NCI-H2227 treated with DMSO at 0.1 percent for 48 hours (cell line): ENCODE measurements around the gene RNFT1.
"Not testable (repeated sequence)": the region's sequence is repeated elsewhere in the genome, so short reads cannot be mapped to it uniquely, and the experiment has no call there.

ENCODE experiments used
- DNase-seq: peaks from one replicate; lab custom pipeline; 2025; lab: John Stamatoyannopoulos, UW

The RNFT1 gene

GRCh38 chr17:59964482-59965328 lies at the start of gene RNFT1:
Gene RNFT1, minus strand, starts transcription at chr17:59964740. Its CDS starts 77 bp downstream, at chr17:59964663.
- peak; percentile 81 for DNase-seq

DNA sequence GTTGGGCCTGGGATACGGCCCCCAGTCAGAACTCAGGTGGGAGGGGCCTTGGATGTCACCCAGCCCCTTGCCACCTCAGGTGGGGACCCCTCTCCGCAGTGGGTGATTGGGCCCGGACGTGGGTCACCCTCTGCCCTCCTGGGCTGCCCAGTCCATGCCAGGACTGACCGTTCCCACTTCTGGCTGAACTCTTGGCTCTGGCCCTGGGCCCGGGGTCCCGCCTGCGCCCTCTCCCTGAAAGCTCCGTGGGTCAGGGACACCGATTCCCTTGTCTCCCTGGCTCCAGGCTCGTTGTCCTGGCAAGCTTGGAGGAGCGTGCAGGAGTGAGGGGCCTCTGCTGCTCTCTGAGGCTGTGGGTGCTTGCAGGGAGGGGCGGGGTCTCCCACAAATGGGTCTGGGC lies 44.8 kb upstream of the RNFT1 start:
- DNase-seq, result not testable (repeated sequence)

GRCh38 chr17:60008377-60008776 lies 43.8 kb upstream of the RNFT1 start:
- DNase-seq, result not testable (repeated sequence)

- DNase-seq, result no peak
These were observed 41.6 kb upstream of the RNFT1 start for GRCh38 chr17:60006160-60006559.

GRCh38 chr17:60004561-60004960 lies 40.0 kb upstream of the RNFT1 start:
- DNase-seq, result not testable (repeated sequence)

DNA sequence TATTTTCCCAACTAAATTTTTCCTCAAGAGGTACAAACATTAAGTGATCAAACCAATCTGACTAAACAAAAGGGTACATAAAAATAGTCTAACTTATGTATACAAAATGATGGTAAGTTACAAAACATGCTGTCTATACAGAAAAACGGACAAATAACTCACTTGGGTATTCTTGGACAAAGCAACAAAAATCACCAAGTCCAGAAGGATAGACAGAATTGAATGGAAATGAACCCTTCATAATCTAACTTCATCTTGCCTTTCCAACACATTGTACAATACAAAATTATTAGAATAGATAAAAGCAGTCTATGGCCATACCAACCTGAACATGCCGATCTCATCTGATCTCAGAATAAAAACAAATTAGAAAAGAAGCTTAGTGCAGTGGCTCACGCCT lies 37.9 kb upstream of the RNFT1 start:
- DNase-seq, result not testable (repeated sequence)

DNA sequence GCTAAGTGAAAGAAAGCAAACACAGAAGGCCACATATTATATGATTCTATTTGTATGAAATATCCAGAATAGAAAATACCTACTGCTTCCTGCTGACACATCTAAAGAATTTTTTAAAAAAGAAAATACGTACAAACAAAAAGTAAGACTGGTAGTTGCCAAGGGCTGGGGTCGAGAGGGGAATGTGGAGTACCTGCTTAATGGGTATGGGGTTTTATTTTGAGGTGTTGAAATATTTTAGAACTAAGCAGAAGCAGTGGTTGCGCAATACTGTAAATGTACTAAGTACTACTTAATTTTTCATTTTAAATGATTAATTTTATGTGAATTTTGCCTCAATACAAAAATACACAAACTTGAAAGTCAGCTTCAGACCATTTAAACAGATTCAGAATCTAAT lies 32.1 kb upstream of the RNFT1 start:
- DNase-seq, result not testable (repeated sequence)

GRCh38 chr17:59975166-59975565 lies 10.6 kb upstream of the RNFT1 start:
- not testable (repeated sequence) for DNase-seq

DNA sequence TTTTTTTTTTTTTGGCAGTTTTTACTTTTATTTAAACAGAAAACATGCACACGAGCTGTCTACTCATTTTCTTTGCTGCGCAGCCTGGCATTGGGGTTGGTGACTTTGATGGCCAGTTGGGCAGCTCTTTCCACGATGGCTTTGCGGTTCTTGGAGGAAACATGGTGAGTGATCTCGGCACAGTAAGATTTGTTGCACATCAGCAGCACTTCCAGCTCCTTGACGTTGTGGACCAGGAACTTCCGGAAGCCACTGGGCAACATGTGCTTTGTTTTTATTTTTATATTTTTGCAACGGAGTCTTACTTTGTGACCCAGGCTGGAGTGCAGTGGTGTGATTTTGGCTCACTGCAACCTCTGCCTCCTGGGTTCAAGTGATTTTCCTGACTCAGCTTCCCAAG lies 8.9 kb upstream of the RNFT1 start:
- DNase-seq, result not testable (repeated sequence)

- DNase-seq, result no peak
These were observed 8.2 kb upstream of the RNFT1 start for GRCh38 chr17:59972778-59973177.

- not testable (repeated sequence) for DNase-seq
These were observed 7.2 kb upstream of the RNFT1 start for GRCh38 chr17:59971771-59972170.

GRCh38 chr17:59963738-59964481 lies 630 bp downstream of the RNFT1 start:
- peak; percentile 70 for DNase-seq

DNA sequence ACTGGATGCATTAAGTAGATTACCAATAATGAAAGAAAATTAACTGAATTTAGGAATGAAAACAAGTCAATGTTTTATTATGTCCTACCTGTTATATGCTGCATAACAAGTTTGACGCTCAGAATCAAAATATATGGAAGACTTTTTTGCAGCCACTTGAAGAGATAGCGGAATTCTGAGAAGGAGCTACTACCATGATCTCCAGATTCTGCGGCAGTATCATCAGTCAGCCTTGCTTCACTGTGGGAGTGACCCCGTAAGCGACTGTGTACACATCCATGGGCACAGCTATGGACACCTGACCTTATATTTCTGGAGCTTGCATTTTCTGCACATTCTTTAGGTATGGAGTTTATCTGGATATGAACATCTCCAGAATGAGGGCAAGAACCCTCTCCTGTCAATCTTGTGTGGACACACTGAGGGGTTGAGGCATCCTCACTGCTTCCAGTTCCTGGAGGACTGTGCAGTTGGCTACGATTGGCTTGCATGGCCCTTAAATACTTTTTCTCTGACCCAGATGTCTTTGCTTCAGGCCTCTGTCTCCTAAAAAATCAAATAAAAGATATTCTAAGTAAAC lies 1.7 kb downstream of the RNFT1 start:
- no peak for DNase-seq

DNA sequence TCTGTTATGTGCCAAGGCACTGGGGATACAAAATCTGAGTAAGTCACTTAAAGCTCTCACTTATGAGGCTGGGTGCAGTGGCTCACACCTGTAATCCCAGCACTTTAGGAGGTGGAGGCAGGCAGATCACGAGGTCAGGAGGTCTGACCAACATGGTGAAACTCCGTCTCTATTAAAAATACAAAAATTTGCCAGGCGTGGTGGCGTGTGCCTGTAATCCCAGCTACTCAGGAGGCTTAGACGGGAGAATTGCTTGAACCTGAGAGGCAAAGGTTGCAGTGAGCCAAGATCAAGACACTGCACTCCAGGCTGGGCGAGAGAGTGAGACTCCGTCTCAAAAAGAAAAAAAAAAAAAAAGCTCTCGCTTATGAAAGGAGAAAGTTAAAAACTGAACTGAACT lies 5.0 kb downstream of the RNFT1 start:
- not testable (repeated sequence) for DNase-seq

DNA sequence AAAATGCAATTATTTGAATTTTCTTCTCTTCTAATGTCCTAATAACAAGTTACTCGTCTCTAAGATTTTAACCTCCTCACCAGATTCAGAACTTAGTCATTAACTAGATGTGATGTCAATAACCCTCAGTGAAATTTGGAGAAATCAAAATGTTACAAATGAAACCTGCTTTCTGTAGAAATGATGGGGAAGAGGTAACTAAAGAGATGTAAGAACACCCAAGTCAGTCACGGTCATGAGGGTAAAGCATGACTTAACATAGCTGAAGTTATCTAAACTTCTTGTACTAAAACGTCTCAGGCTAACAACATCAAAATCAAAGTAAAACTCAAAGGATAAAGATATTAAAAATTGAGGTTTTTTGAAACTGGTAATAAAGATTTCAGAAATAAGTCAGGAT lies 9.7 kb downstream of the RNFT1 start:
- no peak for DNase-seq

DNA sequence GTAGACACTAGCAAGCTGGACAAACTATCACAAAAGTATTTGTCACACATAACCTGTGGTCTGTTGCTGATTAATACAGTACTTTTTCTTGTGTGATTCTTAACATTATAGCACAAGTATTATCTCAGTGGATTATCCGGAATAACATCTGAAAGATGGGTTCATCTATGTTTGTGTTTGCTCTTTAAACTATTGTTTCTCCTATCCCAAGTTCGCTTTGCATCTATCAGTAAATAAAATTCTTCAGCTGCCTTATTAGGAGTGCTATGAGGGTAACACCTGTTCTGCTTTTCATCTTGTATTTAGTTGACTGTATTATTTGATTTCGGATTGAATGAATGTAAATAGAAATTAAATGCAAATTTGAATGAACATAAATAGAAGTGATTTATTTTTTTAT lies 14.5 kb downstream of the RNFT1 start:
- DNase-seq, result no peak

DNA sequence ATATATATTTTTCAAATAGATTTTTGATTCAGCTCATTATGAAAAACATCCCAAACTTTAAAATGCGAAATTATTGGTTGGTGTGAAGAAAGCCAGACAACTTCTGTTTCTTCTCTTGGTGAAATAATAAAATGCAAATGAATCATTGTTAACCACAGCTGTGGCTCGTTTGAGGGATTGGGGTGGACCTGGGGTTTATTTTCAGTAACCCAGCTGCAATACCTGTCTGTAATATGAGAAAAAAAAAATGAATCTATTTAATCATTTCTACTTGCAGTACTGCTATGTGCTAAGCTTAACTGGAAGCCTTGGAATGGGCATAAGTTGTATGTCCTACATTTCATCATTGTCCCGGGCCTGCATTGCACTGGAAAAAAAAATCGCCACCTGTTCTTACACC lies 17.2 kb downstream of the RNFT1 start:
- DNase-seq, result not testable (repeated sequence)

GRCh38 chr17:59946433-59946832 lies 18.1 kb downstream of the RNFT1 start:
- DNase-seq, result not testable (repeated sequence)

DNA sequence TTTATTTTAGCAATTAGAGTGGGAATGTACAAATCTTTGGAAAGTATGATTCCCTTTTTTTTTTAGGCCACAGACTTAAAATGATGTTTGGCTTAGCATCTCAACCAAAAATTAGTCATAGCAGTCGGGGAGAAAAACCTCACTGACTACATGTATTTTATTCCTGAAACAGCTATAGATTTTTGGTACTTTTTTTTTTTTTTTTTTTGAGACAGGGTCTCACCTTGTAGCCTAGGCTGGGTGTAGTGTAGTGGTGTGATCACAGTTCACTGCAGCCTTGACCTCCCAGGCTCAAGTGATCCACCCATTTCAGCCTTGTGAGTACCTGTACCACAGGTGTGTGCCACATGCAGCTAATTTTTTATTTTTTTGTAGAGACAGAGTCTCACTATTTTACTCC lies 23.4 kb downstream of the RNFT1 start:
- no peak for DNase-seq

DNA sequence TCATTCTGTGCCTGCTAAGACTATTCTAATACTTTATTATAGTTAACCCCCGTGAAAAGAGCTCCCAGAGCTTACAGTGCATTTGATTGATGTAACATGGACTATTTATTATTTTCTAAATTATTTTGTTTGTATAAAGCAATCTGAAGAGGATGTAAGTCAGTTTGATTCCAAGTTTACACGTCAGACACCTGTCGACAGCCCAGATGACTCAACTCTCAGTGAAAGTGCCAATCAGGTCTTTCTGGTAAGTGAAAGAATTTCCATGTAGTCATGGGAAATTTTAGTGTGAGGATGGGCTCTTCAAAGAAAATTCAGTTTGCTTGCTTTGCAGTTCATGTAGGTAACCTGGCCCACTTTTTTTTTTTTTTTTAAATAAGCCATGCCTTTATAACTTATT lies 23.8 kb downstream of the RNFT1 start:
- DNase-seq, result not testable (repeated sequence)

- DNase-seq, result not testable (repeated sequence)
These were observed 31.2 kb downstream of the RNFT1 start for GRCh38 chr17:59933317-59933716.

DNA sequence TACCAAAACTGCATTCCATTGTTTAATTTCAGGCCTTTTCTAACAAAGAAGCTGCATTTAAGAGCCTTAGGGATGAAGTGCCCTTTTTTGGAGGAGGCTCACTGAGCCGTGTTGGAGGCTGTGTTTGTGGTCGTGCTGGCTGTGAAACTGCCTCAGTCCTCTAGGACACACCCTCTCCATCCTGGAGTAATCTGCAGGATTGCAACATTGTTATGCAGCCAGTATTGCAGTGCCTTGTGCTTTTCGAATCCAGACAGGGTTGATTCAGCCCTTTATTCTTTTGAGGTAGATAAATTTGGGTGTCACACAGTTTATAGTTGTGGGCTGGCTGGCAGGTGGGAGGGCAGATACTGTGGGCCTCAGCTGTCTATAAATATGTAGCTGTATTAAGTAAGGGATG lies 33.8 kb downstream of the RNFT1 start:
- not testable (repeated sequence) for DNase-seq

DNA sequence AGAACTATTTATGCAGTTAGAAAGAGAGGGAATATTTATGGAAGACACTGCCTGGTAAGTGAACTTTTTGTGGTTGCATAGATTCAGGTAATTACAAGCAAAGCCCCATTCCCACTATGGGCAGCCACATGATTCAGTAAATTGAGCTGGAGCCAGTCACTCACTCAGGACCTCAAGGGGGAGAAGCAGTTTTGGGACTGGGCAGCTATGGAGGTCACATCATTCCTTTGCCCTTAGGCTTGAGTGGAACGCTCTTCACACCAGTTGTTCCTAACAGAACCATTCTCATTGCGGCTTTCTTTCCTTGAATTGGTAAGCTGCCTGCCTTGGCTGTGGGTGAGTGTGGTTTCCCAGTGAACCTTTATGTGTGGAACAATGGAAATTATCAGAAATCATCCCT lies 34.4 kb downstream of the RNFT1 start:
- DNase-seq, result not testable (repeated sequence)
